GM21515 (cell line): ENCODE measurements around the gene BCO2.
"Not testable (repeated sequence)": the region's sequence is repeated elsewhere in the genome, so short reads cannot be mapped to it uniquely, and the experiment has no call there.

ENCODE experiments used
- ATAC-seq: cut with Tn5 transposase; IDR thresholded peaks from one replicate; pipeline ENCODE4 v1.9.1; 2021; ENCODE audit not compliant: unreplicated experiment

BCO2 gene, protein sequence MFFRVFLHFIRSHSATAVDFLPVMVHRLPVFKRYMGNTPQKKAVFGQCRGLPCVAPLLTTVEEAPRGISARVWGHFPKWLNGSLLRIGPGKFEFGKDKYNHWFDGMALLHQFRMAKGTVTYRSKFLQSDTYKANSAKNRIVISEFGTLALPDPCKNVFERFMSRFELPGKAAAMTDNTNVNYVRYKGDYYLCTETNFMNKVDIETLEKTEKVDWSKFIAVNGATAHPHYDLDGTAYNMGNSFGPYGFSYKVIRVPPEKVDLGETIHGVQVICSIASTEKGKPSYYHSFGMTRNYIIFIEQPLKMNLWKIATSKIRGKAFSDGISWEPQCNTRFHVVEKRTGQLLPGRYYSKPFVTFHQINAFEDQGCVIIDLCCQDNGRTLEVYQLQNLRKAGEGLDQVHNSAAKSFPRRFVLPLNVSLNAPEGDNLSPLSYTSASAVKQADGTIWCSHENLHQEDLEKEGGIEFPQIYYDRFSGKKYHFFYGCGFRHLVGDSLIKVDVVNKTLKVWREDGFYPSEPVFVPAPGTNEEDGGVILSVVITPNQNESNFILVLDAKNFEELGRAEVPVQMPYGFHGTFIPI

DNA sequence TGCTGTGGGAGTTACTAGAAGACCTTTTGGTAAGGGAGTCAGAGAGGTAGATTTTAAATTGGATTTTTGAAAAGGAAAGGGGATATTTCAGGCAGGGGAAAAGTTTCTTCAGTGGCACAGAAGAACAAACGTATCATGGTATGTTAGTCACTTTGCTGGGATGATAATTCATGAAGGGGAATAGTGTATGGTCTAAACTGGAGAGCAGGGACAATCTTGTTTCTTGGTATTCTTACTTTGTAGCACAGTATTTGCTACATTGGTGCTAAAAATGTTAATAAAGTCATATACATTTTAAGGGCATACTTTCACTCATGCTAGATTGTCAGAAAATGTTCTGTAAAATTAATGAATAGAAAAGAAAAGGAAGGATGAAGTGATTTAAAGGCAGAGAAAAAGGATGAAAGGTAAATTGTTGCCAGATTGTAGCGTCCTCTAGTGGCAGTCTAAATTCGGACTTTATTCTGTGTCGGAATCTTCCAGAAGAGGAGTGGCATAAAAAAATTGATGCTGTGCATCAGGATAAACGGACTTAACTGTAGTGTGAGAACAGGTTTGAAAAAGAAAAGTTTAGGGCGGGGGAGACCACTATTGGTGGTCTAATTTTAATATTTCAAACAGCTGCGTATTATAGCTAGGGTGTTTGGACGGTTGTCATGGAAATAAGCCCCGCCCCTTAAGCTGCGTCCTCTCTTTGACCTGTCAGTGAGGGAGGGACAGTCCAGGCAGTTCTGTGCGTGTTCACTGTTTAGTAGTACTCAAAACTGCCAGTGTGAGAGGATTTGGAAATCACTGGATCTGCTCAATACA is at the start of gene BCO2:
Gene BCO2 (plus strand): TSS at position 724 of the 810 bp plus-strand sequence. CDS start 90 bp downstream, outside the sequence.
- no peak for ATAC-seq

DNA sequence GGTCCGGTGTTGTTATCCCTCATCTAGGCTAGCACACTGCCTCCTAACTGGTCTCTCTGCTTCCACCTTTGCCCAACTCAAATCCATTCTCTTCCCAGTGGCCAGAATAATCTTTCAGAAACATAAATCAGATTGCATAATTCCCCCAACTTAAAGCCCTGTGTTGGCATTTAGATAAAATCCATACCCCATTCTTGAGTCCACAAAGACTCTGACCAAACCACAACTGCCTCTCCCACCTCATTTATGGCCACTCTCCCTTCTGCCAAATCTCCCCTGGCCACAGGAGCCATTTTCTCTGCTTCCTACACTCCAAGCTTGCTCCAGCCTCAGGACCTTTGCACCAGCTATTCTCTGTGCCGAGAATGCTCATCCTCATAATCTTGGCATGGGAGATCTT is 48.3 kb upstream of the BCO2 start:
- ATAC-seq, result no peak

DNA sequence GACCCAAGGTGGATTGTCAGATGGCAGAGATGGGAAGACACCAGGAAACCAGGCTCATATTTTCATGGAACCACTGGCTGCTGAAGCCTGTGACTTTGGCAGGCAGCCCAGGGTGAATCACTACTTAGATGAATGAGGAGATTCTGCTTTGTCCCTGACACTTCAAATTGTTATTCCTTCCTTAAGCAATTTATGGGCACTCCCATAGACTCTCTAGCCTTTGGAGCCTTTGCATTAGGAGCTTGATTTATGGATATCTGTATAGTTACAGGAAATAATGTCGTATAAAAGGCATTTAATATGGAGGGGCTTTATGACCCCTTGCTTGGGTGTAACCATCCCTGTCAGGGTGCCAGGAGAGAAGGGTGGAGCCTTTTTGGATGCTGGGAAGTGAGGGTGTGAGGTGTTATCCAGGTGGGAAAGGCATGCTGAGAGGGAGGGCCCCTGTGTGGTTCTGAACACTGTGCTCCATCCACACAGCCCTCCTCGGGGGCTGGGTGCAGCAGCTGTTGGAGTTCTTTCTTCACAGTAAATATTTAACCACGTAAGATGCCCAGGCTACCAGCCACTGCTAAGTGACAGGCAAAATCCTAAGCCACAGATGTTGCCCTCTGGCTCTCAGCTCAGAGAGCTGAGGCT is 46.7 kb upstream of the BCO2 start:
- no peak for ATAC-seq

DNA sequence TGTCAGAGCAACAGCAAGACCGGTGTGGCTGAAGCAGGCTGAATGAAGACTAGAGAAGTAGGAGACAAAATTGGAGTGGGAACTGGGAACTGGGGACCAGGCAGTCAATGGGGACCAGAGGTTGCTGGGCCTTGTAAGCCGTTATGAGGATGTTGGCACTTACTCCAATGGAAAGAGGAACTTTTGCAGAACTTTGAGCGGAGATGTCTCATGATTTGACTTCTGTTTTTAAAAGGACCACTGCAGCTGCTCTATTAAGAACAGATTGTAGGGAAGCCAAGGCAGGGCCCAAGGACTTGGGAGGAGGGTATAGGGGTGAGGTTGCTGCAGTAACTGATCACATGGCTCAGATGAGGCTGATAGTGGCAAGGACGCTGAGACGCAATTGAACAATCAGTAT is 45.7 kb upstream of the BCO2 start:
- no peak for ATAC-seq

DNA sequence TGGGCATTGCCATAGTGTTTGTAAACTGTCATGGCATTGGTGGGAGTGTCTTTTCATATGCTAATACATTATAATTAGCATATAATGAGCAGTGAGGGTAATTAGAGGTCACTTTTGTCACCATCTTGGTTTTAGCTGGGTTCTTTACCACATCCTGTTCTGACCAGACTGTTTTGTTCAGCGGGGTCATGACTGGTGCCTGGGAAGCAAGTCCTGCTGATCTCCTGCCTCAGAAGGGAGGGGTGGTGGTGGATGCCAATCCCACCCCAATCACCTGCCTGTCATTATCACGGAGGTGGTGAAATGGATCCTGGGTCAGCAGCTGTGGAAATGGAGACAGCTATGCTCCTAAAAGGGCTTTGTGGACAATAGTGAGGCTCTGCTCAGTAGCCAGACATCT is 42.6 kb upstream of the BCO2 start:
- ATAC-seq, result no peak

DNA sequence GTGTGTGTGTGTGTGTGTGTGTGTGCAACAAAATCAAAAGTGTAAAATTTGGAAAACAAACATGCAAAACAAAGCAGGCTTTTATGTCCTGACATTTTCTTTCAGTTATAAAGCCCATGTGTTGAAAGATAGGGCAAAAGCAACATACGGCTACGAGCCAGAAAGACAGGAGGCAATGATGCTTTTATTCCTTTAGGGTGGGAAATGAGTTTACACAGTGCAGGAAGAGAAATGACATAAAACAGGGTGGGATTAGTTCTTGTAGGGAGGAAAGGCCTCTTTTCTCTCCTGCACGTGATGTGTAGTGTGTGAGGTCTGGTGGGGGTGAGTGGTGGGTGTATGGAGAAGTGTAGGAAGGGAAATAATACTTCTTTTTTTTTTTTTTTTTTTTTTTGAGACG is 40.8 kb upstream of the BCO2 start:
- no peak for ATAC-seq

DNA sequence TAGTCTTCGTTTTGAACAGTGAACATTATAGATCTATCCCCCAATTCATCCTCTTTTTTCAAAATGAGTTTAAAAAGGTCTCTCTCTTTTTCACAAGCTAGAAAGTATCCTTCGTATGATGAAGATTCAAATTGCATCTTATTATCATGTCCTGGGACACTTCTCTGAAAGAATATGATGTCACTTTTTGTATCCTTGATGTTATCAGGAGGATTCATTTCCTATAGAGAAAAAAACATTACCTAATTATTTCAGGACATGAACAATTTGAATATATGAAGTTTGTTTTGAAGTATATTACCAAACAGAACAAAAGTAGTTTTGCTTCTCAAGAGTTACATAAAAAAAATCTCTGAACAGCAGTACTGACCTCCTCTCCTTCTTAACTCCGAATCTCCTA is 31.7 kb upstream of the BCO2 start:
- no peak for ATAC-seq

DNA sequence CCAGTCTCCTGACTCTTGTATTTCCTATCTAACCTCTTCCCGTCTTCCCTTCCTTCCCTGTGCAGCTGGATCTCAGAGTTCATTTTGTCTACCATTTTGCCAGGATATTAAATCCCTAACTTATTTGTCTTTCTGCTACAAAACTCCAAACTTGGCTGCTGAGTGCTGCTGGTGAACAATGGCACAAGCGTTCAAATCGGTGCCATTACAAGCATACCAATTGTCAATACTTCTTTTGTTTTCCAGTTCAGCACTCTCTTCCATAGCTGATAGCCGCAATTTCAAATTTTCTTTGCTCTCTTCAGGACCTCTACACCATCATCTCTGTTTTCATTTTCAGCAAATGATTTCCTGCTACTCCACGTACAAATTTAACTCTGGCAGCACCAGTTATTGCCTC is 24.8 kb upstream of the BCO2 start:
- no peak for ATAC-seq

DNA sequence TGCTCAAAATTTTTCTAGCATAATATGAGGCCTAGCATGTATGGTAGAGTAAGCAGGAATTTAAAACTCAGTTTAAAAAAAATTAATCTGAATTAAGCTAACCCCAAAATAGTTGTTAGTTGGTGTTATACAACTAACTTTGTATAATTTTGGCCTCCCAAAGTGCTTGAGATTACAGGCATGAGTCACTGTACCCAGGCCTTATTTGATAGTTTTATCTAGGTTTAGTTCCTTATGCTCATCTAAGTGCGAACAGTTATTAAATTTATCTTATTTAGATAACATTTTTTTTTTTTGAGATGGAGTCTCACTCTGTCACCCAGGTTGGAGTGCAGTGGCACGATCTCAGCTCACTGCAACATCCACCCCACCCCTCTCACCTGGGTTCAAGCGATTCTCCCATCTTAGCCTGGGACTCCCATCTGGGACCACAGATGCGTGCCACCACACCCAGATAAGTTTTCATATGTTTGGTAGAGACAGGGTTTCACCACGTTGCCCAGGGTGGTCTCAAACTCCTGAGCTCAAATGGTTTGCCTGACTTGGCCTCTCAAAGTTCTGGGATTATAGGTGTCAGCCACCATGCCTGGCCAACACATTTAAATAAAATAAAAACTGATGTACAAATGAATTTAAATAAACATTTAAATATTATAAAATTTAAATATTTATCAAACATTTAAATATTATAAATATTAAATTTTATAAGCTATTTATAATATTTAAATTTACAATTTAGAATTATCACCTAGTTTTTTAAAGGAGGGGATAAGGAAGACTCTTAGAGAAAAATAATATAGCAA is 19.0 kb upstream of the BCO2 start:
- ATAC-seq, result no peak

DNA sequence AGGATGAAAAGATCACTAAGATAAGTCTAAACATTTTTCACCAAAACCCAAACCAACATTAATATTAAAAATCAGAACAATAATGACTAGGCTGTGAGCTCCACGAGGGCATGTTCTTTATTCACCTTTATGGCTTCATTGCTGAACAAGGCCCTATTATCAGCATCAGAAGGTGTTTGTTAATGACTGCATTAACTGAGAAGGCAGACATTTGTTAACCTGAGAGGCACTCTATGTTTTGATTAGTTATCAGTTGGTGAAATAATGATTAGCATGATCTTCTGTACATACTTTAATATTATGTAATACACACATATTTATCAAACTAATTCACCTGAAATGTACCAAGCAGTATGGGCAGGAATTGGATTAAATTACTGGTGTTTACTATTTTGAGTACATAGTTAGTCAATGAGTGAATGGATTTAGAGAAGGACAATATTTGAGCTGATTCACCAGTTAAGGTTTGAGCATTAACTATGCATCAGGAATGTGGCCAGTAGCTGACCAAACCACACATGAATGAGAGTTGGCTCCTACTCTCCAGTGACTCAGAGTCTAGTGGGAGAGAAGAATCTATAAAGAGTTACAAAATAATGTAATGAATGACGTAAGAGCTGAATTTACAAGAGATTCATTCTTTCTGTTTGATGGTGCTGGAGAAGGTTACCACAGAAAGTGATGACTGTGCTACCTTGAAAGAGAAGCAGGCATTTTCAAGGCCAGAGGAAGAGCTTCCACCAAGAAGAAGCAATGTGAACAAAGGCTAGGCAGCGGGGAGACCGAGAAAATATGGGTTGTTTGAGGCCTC is 18.2 kb upstream of the BCO2 start:
- ATAC-seq, result no peak

DNA sequence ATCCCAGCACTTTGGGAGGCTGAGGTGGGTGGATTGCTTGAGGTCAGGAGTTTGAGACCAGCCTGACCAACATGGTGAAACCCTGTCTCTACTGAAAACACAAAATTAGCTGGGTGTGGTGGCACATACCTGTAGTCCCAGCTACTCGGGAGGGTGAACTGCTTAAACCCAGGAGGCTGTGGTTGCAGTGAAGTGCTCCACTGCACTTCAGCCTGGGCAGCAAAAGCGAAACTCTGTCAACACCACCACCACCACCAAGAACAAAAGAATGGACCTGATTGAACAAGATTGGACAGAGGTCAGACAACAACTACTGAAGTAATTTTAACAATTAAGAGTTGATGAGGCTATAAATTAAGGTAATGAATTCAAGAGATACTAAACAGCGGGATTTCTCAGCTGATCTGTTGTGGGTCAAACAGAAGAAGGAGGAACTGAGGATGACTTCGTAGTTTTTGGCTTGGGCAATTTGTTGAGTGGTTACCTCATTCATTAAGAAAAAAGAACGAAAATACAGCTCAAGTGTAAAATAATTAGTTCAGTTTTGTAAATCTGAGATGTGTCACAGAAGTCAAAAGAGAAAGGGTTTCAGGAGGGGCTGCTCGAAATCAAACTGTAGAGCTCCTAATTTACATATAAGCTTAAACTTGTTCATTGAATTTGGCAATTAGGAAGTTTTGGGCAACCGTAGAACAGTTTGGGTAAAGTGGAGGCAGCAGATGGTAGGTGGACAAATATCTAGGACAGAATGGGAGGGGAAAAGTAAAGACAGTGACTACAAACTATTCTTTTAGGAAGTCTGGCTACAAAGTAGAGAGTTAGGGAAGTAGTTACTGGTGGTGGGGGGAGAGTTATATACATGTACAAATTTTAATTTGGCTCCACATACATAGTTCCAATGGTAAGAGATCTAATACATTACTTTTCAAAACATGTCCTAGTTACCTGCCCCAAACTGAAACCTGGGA is 15.9 kb upstream of the BCO2 start:
- ATAC-seq, result no peak

DNA sequence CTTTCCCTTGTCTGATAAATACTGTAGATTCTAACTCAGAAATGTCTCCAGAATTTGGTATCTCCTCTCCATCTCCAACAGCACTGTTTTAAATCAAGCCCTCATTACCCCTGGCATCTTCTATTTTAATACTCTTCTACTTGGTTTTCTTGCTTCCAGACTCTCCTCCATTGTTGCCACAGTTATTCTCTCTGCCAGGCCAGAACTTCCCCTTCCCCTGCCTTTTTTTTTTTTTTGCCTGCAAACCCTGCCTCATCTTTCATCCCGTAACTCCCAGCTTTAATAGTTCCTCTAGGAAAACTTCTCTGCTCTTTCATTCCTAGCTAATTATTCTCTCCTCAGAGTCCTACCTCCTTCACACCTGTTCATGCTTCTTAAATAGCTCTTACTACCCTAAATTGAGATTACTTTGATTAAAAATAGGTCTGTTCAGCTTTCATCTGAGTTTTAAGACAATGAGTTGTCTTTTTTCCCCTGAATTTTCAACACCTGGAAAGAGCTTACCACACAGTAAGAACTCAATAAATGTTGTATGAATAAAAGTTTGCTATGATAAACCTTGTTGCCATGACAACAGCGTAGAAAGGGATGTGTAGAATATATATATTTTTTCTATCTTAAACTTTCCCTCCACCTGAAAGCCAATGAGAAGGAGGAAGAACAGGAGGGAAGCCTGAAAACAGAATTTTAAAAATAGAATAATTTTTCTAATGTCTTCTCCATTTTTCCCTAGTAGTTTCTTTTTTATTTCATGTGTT is 15.0 kb upstream of the BCO2 start:
- ATAC-seq, result no peak

DNA sequence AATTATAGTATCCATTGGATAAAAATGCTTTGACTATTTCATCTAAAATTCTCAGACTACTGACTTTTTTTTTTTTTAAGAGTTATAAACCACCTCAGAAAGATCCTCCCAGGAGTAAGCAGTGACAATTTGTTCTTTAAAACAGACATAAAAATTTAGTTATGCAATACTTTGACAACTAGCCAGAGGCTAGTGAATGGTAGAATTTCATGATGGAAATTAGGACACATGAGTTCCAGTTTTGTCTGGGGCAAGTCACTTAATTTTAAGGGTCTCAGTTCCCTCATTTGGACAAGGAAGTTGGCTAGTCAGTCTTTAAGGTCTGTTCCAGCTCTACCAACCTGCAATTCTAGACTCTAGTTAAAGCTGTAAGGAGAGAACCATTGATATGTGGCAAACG is 14.3 kb upstream of the BCO2 start:
- no peak for ATAC-seq

DNA sequence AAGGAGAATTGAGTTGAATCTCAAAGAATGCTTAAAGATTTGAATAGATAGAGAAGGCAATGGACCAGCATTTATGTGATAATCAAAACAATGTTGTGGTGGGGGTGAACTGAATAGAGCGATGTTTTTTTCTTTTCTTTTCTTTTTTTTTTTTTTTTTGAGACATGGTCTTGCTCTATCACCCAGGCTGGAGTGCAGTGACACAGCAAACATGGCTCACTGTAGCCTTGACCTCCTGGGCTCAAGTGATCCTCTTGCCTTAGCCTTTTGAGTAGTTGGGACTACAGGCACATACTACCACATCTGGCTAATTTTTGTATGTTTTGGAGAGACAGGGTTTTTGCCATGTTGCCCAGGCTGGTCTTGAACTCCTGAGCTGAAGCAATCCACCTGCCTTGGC is 13.1 kb upstream of the BCO2 start:
- not testable (repeated sequence) for ATAC-seq

DNA sequence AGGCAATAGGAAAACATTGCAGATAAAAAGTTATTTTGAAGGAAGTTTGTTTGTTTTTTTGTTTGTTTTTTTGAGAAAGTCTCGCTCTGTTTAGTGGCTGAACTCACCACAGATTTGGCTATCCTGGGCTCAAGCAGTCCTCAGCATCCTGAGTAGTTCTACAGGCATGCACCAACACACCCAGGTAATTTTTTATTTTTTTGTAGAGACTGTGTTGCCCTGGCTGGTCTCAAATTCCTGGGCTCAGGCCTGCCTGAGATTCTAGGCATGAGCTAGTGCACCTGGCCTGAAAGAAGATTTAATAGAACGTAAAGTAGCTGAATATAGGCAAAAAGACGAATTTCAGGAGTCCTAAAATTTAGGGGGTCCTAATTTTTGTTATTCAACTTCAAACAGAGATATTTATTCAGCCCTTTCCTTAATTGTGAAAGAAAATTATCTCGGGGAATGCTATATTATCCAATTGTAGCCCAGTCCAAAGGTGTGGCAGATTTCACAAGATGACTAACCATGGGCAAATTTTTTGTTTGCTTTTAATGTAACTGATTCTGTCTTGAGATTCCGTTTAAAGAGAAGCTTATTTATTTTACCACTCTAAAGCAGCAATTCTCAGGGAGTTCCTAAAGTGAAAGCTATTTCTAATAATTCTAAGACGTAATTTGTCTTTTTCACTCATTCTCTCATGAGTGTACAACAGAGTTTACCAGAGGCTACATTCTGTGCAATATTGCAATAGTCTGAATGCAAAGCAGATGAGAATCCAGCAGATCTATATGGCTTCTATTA is 12.4 kb upstream of the BCO2 start:
- ATAC-seq, result no peak

DNA sequence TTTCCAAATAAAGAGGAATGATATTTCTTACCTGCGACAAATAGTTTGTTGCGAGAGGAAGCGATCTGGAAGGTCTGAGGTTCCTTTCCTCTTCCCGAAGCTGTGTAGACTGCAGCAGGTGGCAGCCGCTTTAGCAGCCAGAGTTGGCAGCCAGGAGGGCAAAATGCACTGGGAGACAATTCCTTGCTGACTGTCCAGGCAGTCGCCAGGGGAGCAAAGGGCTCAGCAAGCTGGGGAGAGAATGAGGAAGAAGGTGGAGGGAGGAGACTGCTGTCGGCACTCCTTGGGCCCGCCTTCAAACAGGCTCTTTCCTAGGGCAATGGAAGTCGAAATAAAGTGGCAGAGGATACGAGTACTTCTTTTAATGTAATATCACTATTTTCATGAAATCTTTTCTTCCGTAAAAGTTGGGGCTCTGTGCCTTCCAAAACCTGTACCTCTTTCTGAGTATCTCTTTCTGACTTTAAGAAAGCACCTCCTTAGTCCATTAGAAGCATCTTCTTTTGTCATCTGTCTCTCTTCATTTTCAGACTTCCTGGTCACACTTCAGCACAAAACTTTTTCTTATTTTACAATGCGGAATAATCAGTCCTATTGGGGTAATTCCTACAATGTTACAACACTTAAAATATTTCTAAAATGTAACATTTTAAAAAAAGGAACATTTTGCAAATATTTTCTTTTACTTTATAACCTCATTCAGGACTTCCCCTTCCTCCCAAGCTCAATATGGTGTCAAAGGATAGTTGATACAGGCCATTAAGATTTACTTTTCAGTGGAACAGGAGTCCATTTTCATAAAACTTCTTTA is 11.2 kb upstream of the BCO2 start, which contains the start of gene IL18:
Gene IL18 (minus strand): TSS at position 220 of the 811 bp plus-strand sequence. CDS start 9,041 bp downstream, outside the sequence.
- ATAC-seq, result no peak
